ENCODE data around the gene PPP1R16B.

DNA sequence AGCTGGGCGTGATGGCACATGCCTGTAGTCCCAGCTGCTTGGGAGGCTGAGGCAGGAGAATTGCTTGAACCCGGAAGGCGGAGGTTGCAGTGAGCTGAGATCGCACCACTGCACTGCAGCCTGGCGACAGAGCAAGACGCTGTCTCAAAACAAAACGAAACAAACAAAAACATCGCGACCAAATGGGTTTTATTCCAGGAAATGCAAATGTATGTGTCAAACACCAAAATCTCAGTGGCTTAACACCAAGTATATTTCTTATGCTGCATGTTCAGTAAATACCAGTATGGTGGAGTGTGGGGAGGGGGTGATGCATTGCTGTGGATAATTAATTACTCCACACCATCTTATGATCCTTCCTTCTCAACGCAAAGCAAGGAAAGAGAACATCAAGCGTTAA lies 29.1 kb upstream of the PPP1R16B start:
- no peak for TF ChIP-seq POLR2A (IDR thresholded peaks at IDR 0.05; ENCODE audit: low read depth, low read length)
- TF ChIP-seq PAX5 (IDR thresholded peaks at IDR 0.05; ENCODE audit: insufficient read depth, low read length, severe bottlenecking): no peak
- no peak for TF ChIP-seq POLR2AphosphoS5 (IDR thresholded peaks at IDR 0.05; ENCODE audit: low read depth, low read length)
- TF ChIP-seq TAF1 (IDR thresholded peaks at IDR 0.05; ENCODE audit: low read depth, low read length): no peak
- no peak for TF ChIP-seq POU2F2 (IDR thresholded peaks at IDR 0.05; ENCODE audit: low read depth, low read length)

All from GM12891 (cell line).